GM21528 (cell line): ENCODE results near the gene ZNF488.

Experiments
- ATAC-seq: cut with Tn5 transposase; IDR thresholded peaks from one replicate; pipeline ENCODE4 v1.9.1; 2021; ENCODE audit warnings: mild to moderate bottlenecking, moderate library complexity; ENCODE audit not compliant: unreplicated experiment, low FRiP score

ZNF488 gene

DNA sequence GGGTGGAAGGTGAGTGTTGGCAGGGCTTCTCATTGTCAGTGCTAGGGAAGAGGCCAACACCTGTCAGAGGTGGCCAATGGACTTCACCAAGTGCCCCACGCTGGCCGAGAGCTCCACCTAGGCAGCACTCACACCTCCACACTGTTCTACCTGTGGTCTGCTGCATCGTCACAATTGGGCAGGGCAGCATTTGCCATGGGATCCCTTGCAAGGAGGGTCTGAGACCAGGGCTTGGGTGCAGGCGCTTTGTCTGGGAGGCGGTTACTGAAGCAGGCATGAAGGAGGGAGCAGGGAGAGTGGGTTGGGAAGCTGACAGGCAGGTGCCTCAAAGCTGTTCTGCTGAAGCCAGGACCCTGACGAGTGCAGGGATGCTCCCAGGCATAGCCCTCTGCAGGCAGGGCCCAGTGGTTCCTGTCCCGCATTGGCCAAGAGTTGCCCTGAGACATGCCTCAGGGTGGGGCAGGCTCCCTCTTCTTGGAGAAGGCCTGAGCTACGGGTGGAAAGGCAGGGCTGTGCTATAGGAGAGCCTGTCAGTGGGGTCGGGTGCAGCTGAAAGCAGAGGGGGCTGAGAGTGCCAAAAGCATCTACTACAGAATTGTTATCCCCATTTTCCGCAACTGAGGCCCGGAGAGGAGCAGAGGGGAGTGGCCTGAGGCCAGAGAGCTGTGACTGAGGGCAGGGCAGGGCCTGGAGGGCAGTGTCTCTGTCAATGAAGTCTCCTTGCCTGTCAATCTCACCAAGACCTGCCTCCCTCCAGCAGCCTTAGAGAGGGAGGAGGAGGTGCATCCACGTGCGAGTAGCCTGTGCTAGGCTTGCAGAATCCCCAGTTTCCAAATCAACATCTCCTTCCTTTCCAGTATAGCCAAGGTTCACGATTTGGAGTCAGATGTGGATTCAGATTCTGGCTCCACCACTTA lies 31.9 kb downstream of the ZNF488 start:
- no peak for ATAC-seq

DNA sequence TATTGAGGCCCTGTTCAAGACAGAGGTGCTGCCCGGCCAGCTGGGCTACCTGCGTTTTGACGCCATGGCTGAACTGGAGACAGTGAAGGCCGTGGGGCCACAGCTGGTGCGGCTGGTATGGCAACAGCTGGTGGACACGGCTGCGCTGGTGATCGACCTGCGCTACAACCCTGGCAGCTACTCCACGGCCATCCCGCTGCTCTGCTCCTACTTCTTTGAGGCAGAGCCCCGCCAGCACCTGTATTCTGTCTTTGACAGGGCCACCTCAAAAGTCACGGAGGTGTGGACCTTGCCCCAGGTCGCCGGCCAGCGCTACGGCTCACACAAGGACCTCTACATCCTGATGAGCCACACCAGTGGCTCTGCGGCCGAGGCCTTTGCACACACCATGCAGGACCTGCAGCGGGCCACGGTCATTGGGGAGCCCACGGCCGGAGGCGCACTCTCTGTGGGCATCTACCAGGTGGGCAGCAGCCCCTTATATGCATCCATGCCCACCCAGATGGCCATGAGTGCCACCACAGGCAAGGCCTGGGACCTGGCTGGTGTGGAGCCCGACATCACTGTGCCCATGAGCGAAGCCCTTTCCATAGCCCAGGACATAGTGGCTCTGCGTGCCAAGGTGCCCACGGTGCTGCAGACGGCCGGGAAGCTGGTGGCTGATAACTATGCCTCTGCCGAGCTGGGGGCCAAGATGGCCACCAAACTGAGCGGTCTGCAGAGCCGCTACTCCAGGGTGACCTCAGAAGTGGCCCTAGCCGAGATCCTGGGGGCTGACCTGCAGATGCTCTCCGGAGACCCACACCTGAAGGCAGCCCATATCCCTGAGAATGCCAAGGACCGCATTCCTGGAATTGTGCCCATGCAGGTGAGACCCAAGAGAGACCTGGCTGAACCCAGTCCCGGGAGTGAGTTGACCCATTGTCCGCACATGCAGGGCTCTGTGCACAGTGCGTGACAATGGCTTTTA lies 33.1 kb downstream of the ZNF488 start:
- no peak for ATAC-seq

DNA sequence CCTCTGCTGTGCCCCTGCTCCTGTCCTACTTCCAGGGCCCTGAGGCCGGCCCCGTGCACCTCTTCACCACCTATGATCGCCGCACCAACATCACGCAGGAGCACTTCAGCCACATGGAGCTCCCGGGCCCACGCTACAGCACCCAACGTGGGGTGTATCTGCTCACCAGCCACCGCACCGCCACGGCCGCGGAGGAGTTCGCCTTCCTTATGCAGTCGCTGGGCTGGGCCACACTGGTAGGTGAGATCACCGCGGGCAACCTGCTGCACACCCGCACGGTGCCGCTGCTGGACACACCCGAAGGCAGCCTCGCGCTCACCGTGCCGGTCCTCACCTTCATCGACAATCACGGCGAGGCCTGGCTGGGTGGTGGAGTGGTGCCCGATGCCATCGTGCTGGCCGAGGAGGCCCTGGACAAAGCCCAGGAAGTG lies 34.1 kb downstream of the ZNF488 start:
- no peak for ATAC-seq

DNA sequence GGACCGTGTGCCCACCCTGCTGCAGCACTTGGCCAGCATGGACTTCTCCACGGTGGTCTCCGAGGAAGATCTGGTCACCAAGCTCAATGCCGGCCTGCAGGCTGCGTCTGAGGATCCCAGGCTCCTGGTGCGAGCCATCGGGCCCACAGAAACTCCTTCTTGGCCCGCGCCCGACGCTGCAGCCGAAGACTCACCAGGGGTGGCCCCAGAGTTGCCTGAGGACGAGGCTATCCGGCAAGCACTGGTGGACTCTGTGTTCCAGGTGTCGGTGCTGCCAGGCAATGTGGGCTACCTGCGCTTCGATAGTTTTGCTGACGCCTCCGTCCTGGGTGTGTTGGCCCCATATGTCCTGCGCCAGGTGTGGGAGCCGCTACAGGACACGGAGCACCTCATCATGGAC lies 34.6 kb downstream of the ZNF488 start:
- no peak for ATAC-seq

DNA sequence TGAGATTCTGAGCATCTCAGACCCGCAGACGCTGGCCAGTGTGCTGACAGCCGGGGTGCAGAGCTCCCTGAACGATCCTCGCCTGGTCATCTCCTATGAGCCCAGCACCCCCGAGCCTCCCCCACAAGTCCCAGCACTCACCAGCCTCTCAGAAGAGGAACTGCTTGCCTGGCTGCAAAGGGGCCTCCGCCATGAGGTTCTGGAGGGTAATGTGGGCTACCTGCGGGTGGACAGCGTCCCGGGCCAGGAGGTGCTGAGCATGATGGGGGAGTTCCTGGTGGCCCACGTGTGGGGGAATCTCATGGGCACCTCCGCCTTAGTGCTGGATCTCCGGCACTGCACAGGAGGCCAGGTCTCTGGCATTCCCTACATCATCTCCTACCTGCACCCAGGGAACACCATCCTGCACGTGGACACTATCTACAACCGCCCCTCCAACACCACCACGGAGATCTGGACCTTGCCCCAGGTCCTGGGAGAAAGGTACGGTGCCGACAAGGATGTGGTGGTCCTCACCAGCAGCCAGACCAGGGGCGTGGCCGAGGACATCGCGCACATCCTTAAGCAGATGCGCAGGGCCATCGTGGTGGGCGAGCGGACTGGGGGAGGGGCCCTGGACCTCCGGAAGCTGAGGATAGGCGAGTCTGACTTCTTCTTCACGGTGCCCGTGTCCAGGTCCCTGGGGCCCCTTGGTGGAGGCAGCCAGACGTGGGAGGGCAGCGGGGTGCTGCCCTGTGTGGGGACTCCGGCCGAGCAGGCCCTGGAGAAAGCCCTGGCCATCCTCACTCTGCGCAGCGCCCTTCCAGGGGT lies 35.2 kb downstream of the ZNF488 start:
- ATAC-seq: no peak

DNA sequence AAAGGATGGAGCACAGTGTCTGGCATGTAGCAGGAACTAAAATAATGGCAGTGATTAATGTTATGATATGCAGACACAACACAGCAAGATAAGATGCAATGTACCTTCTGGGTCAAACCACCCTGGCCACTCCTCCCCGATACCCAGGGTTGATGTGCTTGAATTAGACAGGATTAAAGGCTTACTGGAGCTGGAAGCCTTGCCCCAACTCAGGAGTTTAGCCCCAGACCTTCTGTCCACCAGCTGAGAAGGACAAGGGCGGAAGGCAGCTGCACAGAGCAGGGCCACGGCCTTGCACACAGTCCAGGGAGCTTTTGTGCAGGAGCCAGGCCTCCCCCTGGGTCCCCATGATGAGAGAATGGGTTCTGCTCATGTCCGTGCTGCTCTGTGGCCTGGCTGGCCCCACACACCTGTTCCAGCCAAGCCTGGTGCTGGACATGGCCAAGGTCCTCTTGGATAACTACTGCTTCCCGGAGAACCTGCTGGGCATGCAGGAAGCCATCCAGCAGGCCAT lies 35.9 kb downstream of the ZNF488 start, which contains the start of gene RBP3:
Gene RBP3 (plus strand): TSS at position 226 of the 514 bp plus-strand sequence. CDS start 122 bp downstream, at position 348.
- ATAC-seq: no peak

DNA sequence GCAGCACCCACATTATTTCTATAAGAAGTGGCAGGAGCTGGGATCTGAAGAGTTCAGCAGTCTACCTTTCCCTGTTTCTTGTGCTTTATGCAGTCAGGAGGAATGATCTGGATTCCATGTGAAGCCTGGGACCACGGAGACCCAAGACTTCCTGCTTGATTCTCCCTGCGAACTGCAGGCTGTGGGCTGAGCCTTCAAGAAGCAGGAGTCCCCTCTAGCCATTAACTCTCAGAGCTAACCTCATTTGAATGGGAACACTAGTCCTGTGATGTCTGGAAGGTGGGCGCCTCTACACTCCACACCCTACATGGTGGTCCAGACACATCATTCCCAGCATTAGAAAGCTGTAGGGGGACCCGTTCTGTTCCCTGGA lies 36.8 kb downstream of the ZNF488 start:
- ATAC-seq: no peak

DNA sequence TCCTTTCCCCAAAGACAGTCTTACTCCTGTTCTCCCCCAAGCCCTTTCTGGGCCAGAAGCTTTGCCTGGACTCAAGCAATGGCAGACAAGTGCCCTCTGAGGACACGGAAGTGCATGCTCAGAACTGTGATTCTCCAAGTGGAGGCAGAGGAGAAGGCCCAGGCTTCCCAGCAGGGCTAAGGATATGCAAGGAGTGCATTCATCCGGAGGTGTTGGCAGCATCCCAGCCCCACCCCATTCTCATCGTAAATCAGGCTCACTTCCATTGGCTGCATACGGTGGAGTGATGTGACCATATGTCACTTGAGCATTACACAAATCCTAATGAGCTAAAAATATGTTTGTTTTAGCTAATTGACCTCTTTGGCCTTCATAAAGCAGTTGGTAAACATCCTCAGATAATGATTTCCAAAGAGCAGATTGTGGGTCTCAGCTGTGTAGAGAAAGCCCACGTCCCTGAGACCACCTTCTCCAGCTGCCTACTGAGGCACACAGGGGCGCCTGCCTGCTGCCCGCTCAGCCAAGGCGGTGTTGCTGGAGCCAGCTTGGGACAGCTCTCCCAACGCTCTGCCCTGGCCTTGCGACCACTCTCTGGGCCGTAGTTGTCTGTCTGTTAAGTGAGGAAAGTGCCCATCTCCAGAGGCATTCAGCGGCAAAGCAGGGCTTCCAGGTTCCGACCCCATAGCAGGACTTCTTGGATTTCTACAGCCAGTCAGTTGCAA lies 37.4 kb downstream of the ZNF488 start:
- no peak for ATAC-seq

DNA sequence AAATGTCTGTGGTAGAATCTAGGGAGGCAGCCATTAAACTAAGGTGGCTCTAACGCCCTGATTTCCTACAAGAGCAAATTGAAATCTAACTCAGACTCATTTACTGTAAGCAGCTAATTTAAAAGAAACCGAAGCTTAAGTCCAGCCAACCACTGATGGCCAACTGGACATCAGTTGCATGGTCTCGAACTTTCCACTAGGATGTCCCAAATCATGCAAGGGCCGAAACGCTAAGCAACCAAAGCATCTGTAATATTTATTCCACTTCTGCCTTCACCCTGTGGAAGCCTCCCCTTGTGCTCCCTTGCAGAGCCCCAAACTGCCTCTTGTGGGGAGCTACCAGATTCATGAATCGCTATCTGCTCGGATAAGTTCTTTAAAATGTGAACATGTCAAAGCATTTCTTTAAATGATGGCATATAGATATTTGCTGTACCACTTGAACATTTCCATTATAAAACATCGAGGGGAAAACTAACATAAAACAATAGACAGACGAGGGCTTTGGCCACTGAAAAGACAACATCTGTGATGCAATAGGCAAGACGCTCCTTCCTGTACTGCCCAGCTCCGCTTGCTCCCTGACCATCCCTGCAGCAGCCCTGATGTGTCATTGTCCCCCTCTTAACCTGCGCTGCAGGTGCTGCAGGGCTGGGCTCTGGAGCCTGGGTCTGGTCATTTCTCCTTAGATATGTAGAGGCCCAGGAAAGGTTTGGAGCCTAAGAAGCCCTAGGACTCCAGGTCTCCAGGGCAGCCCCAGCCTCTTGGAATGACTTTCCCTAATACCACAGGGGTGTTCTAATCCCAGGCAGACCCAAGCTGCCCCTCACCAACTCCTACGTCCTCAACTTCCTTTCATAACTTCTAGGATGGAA lies 38.9 kb downstream of the ZNF488 start:
- ATAC-seq: no peak

DNA sequence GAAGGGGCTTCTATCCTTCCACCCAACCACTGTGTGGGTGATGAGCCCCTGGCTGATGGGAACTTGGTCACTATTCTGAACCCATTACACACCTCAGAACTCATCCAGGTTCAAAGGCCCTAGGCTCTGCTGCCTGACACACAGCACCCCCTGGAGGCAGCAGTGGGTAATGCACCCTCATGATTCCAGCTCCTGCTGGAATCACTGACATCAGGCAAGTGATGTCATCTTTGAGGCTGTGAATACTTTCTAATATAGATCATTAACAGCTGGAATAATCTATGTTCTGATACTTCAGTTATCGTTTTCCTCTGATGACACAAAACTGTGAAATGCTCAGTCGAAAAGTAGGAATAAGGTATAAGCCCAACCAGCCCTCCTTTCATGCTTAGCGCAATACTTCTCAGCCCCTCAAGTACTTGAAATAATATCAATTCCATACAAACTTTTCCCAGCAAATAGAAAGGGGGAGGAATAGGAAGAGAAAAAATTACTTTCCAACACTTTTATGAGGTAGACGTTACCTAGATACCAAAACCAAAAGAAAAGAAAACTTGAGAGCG lies 43.4 kb downstream of the ZNF488 start:
- ATAC-seq: no peak

DNA sequence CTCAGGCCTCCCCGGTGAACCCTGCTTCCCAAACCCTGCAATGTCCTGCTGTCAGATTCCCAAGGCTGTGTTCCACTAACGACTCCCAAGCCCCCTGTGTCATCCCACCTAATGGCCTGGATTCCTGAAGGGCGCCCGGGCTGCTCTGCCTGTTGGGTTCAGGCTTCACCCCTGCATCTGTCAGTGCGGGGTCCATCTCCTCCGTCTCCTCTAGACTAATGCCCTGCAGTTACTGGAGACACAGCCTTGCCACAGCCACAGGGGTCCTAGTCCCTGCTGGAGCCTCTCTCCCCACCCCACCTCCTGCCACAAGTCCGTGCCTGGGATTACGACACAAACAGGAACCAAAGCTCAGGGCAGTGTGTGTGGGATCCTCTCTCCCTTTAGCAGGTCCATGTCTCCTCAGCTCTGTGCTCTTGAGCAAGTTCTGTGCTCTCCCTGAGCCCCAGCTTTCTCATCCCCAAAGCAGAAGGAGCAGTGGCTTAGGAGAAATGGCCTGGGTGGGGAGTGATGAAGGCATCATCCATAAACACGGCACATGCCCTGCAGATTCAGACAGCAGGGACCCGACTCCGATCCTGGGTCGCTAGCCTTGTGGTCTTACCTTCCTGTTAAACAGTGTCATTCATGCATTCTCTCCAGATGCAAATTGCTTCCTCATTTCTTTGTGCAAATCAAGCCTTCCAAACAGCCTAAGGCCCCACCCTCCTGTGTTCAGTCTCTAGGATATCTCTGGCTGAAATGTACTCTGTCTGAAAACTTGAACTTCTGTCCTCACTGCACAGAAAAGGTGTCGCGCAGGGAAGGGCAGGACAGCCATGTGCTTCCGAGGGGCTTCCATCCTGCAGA lies 44.1 kb downstream of the ZNF488 start:
- ATAC-seq: no peak

DNA sequence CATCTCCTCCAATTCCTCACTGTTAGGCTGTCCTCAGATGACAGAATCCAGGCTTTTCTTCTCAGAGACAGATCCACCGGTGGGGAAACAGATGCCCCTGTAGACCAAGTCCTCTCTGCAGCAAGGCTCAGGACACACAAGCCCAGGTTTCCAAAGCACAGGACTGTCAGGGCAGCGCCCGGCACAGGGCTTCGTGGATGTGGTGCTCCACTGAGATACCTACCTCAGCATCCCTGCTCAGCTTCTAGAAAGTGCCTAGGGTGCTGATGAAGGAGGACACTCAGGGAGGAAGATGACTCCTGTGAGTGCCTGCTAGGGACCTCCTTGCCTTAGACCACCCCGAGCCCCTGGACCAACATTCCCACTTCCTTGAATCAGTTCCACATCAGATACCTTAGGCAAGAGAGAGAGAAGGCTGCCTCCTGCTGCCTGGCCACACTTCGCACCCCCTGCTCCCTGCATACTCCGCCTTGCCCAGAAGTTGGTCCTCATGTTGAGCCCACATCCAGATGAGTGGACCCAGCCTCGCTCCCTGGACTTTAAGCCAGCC lies 44.8 kb downstream of the ZNF488 start:
- ATAC-seq: no peak

DNA sequence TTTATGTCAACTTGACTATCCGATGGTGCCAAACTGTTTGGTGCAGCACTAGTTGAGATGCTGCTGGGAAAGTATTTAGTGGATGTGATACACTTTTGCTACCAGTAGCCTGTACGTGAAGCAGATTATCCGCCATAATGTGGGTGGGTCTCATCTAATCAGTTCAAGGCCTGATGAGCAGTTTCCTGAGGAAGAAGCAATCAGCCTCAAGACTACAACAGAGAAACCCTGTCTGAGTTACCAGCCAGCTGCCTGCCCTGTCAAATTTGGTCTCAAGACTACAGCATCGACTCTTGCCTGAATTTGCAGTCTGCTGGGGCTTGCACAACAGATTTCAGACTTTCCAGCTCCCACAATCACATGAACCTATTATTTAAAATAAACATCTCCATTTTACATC lies 46.8 kb downstream of the ZNF488 start:
- ATAC-seq: no peak

DNA sequence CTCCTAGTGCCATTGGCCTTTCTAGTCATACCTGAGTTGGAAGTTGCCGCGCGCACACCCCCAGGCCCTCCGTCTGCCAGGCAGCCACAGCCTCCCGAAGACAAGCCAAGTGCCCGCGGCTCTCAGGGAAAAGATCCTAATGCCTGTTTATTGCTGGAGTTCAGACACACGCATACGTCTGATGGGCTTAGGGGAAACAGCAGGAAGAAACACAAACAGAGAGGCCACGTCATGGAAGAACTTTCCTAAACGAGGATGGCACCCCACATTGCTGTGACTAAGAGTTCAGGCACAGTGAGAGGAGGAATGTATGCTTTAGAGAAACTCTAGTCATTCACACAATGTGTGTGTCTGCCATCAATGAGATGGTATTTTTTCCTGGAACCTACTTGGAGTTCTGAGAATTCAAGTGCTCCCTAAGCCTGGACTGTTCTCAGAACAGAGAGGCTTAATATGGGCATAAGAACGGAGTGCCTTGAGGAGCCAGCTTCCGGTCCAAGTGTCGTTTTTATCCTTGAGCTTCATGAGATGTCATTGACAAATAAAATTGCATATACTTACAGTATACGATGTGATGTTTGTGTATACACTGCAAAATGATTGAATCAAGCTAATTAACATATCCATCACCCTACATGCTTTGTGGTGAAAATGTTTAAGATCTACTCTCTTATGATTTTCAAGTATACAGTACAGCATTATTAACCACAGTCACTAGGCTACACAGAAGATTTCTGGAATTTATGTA lies 47.5 kb downstream of the ZNF488 start:
- no peak for ATAC-seq

DNA sequence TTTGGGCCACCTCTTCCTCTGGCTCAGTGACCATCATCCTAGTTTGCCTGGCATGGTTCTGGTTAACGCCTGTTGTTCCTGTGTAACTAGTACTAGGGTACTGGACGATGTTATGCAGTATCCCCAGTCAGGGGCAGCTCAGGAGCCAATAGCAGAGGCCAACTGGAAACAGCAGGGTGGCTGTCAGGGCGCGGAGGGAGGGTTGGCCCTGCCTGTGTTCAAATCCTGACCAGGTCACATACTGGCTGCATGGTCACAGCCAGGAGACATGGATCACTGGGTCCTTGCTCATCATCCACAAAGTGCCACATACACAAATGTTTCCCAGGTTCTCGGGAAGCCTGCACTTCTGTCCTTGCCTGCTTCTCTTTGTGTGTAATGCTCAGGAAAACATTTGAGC lies 48.2 kb downstream of the ZNF488 start:
- ATAC-seq: no peak
